CD4-positive, CD25-positive, alpha-beta regulatory T cell (primary cell): ENCODE data around the gene LDLRAD3. TPM values are rescaled to one million over a fixed set of nuclear protein-coding genes. Genes with fewer than 3 reads are reported as not detected.
A peak's percentile ranks its signal among the peaks of the same experiment; 100 is the strongest.

ENCODE experiments used
- ATAC-seq, 2 donors: fragments of 150-1000 bp; cut with Tn5 transposase; one replicate each; pipeline ENCODE4 v1.10.0; 2021; ENCODE audit warnings: low read depth in 2 of 2, moderate number of reproducible peaks in 2 of 2, moderate library complexity in 1 of 2
- DNase-seq, 3 donors: peaks; one replicate each; pipeline versions ENCODE4 v3.0.0 to v3.0.0-alpha.2; 2012 to 2022; ENCODE audit warnings: mixed read lengths in 1 of 3
- H3K27ac ChIP-seq: one replicate; pipeline ENCODE4 v1.7.0; 2013; ENCODE audit warnings: mild to moderate bottlenecking, low read length; ENCODE audit not compliant: insufficient read depth, poor library complexity, severe bottlenecking
- H3K27me3 ChIP-seq: one replicate; pipeline ENCODE4 v1.7.0; 2013; ENCODE audit warnings: low read length; ENCODE audit not compliant: control insufficient read depth, insufficient read depth
- H3K36me3 ChIP-seq: one replicate; pipeline ENCODE4 v1.7.0; 2013; ENCODE audit warnings: mild to moderate bottlenecking, low read length, moderate library complexity; ENCODE audit not compliant: control insufficient read depth, insufficient read depth
- H3K4me1 ChIP-seq: 2 replicates; pipeline ENCODE4 v1.7.0; 2013; ENCODE audit warnings: mild to moderate bottlenecking, low read length; ENCODE audit not compliant: insufficient read depth, control insufficient read depth, poor library complexity, severe bottlenecking
- H3K4me3 ChIP-seq: one replicate; pipeline ENCODE4 v1.7.0; 2013; ENCODE audit warnings: low read depth, mild to moderate bottlenecking, low read length, moderate library complexity
- H3K9me3 ChIP-seq, 2 experiments: 1 replicate in 1 of 2; 2 replicates in 1 of 2; pipeline ENCODE4 v1.7.0; 2013; ENCODE audit warnings: low read length in 2 of 2, mild to moderate bottlenecking in 1 of 2, moderate library complexity in 1 of 2; ENCODE audit not compliant: control insufficient read depth in 2 of 2
- H3K27ac Mint-ChIP-seq, 3 donors: one replicate each; pipeline ENCODE4 v1.8.0; 2020 to 2022; ENCODE audit warnings: mild to moderate bottlenecking in 3 of 3, mixed read lengths in 3 of 3, moderate library complexity in 2 of 3
- H3K27me3 Mint-ChIP-seq: one replicate; pipeline ENCODE4 v1.8.0; 2022; ENCODE audit warnings: mild to moderate bottlenecking, mixed read lengths
- H3K36me3 Mint-ChIP-seq: one replicate; pipeline ENCODE4 v1.8.0; 2020; ENCODE audit warnings: mixed read lengths
- H3K4me1 Mint-ChIP-seq, 4 donors: one replicate each; pipeline ENCODE4 v1.8.0; 2020 to 2022; ENCODE audit warnings: mixed read lengths in 4 of 4, mild to moderate bottlenecking in 1 of 4
- H3K4me3 Mint-ChIP-seq, 4 donors: one replicate each; pipeline ENCODE4 v1.8.0; 2020 to 2022; ENCODE audit warnings: mild to moderate bottlenecking in 4 of 4, mixed read lengths in 4 of 4, moderate library complexity in 3 of 4
- H3K9me3 Mint-ChIP-seq, 7 donors: one replicate each; pipeline ENCODE4 v1.8.0; 2020 to 2022; ENCODE audit warnings: mixed read lengths in 7 of 7, mild to moderate bottlenecking in 3 of 7, moderate library complexity in 2 of 7
- polyA plus RNA-seq, 4 donors: library from polyadenylated mRNA; unstranded; fragments of 300-500 nt; fragmentation: Illumina TruSeq; gene quantifications; one replicate each; pipeline ENCODE4 v1.2.3, GENCODE V29; 2021
- total RNA-seq: library from RNA; stranded (reverse); gene quantifications from one replicate; pipeline ENCODE4 v1.2.3, GENCODE V29; 2022

The LDLRAD3 gene
- total and polyA plus RNA-seq, 5 donors from 2014 or later = 0.06 TPM; not detected in 4

GRCh38 chr11:36088266-36088972 lies 144.6 kb downstream of the LDLRAD3 start:
- Histone ChIP-seq H3K27me3 (peaks cover 8% of the 10 kb centered on the region), H3K9me3 (no peaks in the 10 kb centered on the region), H3K27ac (no peak overlapping the region), H3K4me1 (no peaks in the 10 kb centered on the region), H3K4me3 (no peak overlapping the region), H3K36me3 (no peaks in the 10 kb centered on the region)
- Mint-ChIP-seq H3K36me3 (no peaks in the 10 kb centered on the region), H3K27ac (no peak overlapping the region), H3K27me3 (peaks cover 10% of the 10 kb centered on the region), H3K4me1 (no peaks in the 10 kb centered on the region), H3K9me3 (peaks cover 0 to 7% (median 2%) of the 10 kb centered on the region in 7 donors), H3K4me3 (no peak overlapping the region)
- DNase-seq (no peak), ATAC-seq (no peak)

GRCh38 chr11:36089920-36090319 lies 146.1 kb downstream of the LDLRAD3 start:
- Mint-ChIP-seq H3K27me3 (peaks cover 16% of the 10 kb centered on the region), H3K9me3 (peaks cover 0 to 8% (median 4%) of the 10 kb centered on the region in 7 donors), H3K36me3 (no peaks in the 10 kb centered on the region), H3K4me1 (no peaks in the 10 kb centered on the region), H3K4me3 (no peak overlapping the region), H3K27ac (no peak overlapping the region)
- DNase-seq = no peak
- no peaks in the 10 kb centered on the region for H3K4me1 ChIP-seq
- no peak overlapping the region for H3K27ac ChIP-seq
- no peaks in the 10 kb centered on the region for H3K9me3 ChIP-seq
- no peaks in the 10 kb centered on the region for H3K36me3 ChIP-seq
- H3K4me3 ChIP-seq = no peak overlapping the region
- peaks cover 8% of the 10 kb centered on the region for H3K27me3 ChIP-seq
- no peak for ATAC-seq

- peaks cover 0 to 6% (median 3%) of the 10 kb centered on the region in 7 donors for H3K9me3 Mint-ChIP-seq
- H3K27ac ChIP-seq = no peak overlapping the region
- H3K27ac Mint-ChIP-seq = no peak overlapping the region
- H3K4me3 ChIP-seq = no peak overlapping the region
- DNase-seq = no peak
- H3K4me1 ChIP-seq = no peaks in the 10 kb centered on the region
- H3K9me3 ChIP-seq = no peaks in the 10 kb centered on the region
- no peak for ATAC-seq
- no peaks in the 10 kb centered on the region for H3K36me3 Mint-ChIP-seq
- peaks cover 16% of the 10 kb centered on the region for H3K27me3 Mint-ChIP-seq
- H3K36me3 ChIP-seq = no peaks in the 10 kb centered on the region
- no peaks in the 10 kb centered on the region for H3K4me1 Mint-ChIP-seq
- H3K27me3 ChIP-seq = peaks cover 8% of the 10 kb centered on the region
- no peak overlapping the region for H3K4me3 Mint-ChIP-seq
These were observed 146.7 kb downstream of the LDLRAD3 start for GRCh38 chr11:36090356-36091109.

- ATAC-seq = no peak
- peaks cover 16% of the 10 kb centered on the region for H3K27me3 Mint-ChIP-seq
These were observed 147.5 kb downstream of the LDLRAD3 start for GRCh38 chr11:36091256-36091811.

GRCh38 chr11:36092314-36093030 lies 148.6 kb downstream of the LDLRAD3 start:
- no peak for DNase-seq
- Mint-ChIP-seq H3K27ac (no peak overlapping the region), H3K27me3 (peaks cover 16% of the 10 kb centered on the region), H3K4me1 (no peaks in the 10 kb centered on the region), H3K9me3 (peaks cover 0 to 6% (median 1%) of the 10 kb centered on the region in 7 donors), H3K4me3 (no peak overlapping the region), H3K36me3 (no peaks in the 10 kb centered on the region)
- no peaks in the 10 kb centered on the region for H3K9me3 ChIP-seq
- no peak overlapping the region for H3K4me3 ChIP-seq
- H3K27ac ChIP-seq = no peak overlapping the region
- ATAC-seq = no peak
- H3K27me3 ChIP-seq = peaks cover 8% of the 10 kb centered on the region
- no peaks in the 10 kb centered on the region for H3K36me3 ChIP-seq
- H3K4me1 ChIP-seq = no peaks in the 10 kb centered on the region

More at GRCh38 chr11:36091256-36091811, 147.5 kb downstream of the LDLRAD3 start:
- Histone ChIP-seq H3K4me1 (no peaks in the 10 kb centered on the region), H3K36me3 (no peaks in the 10 kb centered on the region), H3K4me3 (no peak overlapping the region), H3K9me3 (no peaks in the 10 kb centered on the region), H3K27me3 (peaks cover 8% of the 10 kb centered on the region), H3K27ac (no peak overlapping the region)
- Mint-ChIP-seq H3K4me3 (no peak overlapping the region), H3K27ac (no peak overlapping the region), H3K36me3 (no peaks in the 10 kb centered on the region), H3K9me3 (peaks cover 0 to 6% (median 1%) of the 10 kb centered on the region in 7 donors), H3K4me1 (no peaks in the 10 kb centered on the region)
- DNase-seq = no peak

- Histone ChIP-seq H3K27me3 (peaks cover 8% of the 10 kb centered on the region), H3K27ac (no peak overlapping the region), H3K4me1 (no peaks in the 10 kb centered on the region), H3K36me3 (no peaks in the 10 kb centered on the region), H3K4me3 (no peak overlapping the region), H3K9me3 (no peaks in the 10 kb centered on the region)
- ATAC-seq (no peak), DNase-seq (no peak)
- Mint-ChIP-seq H3K9me3 (peaks cover 0 to 6% (median 1%) of the 10 kb centered on the region in 7 donors), H3K4me1 (no peaks in the 10 kb centered on the region), H3K4me3 (no peak overlapping the region), H3K36me3 (no peaks in the 10 kb centered on the region), H3K27me3 (peaks cover 16% of the 10 kb centered on the region), H3K27ac (peak overlapping the region in 1 of 3 donors; percentile 72)
These were observed 149.7 kb downstream of the LDLRAD3 start for GRCh38 chr11:36093548-36093947.

GRCh38 chr11:36094164-36094563 lies 150.3 kb downstream of the LDLRAD3 start:
- H3K27ac ChIP-seq = no peak overlapping the region
- no peaks in the 10 kb centered on the region for H3K4me1 ChIP-seq
- peaks cover 8% of the 10 kb centered on the region for H3K27me3 ChIP-seq
- Mint-ChIP-seq H3K36me3 (no peaks in the 10 kb centered on the region), H3K27ac (no peak overlapping the region), H3K27me3 (peaks cover 16% of the 10 kb centered on the region), H3K9me3 (peaks cover 0 to 6% (median 1%) of the 10 kb centered on the region in 7 donors), H3K4me1 (no peaks in the 10 kb centered on the region), H3K4me3 (no peak overlapping the region)
- no peaks in the 10 kb centered on the region for H3K36me3 ChIP-seq
- ATAC-seq (no peak), DNase-seq (no peak)
- H3K9me3 ChIP-seq = no peaks in the 10 kb centered on the region
- no peak overlapping the region for H3K4me3 ChIP-seq
